Endothelial cell of umbilical vein (primary cell): Measurements from ENCODE around the gene FA2H. TPM values are rescaled to one million over a fixed set of nuclear protein-coding genes. Genes with fewer than 3 reads are reported as not detected.

Source experiments
- BruUV-seq: library from RNA; stranded (reverse); fragments of 400-500 nt; replicated peaks from 2 replicates; lab custom pipeline; 2021; lab: Mats Ljungman, UMichigan
- CTCF ChIA-PET: fragments of 300-600, 350-600 bp; sonication (Branson Sonifier 250); formaldehyde crosslinking; loops from one replicate; lab custom pipeline; 2021; ENCODE audit warnings: antibody characterized with exemption, inconsistent platforms; lab: Charles Lee
- POLR2A ChIA-PET: fragments of 300-600, 350-600 bp; sonication (Branson Sonifier 250); formaldehyde crosslinking; loops from one replicate; lab custom pipeline; 2021; ENCODE audit warnings: antibody characterized with exemption, inconsistent platforms; lab: Charles Lee
- DNase-seq: peaks from one replicate; pipeline ENCODE4 v3.0.0-alpha.2; 2011; ENCODE audit warnings: low read depth, low spot score
- FAIRE-seq: peaks from 2 replicates; lab custom pipeline; 2011; peaks lifted over from hg19 to GRCh38; lab: Jason Lieb, UNC
- H2AFZ ChIP-seq: 2 replicates; pipeline ENCODE4 v1.6.0; 2012; ENCODE audit warnings: low read depth, low read length, control low read depth, inconsistent platforms
- H3K27ac ChIP-seq: 2 replicates; pipeline ENCODE4 v1.5.1; 2011; ENCODE audit warnings: low read depth, mild to moderate bottlenecking, control low read depth, low read length, moderate library complexity; ENCODE audit not compliant: insufficient read depth
- H3K27me3 ChIP-seq, 2 experiments: 2 replicates each; pipeline versions ENCODE4 v1.6.0 to v1.6.1; 2011; ENCODE audit warnings: low read length in 2 of 2, mixed read lengths in 1 of 2; ENCODE audit not compliant: control insufficient read depth in 2 of 2, insufficient read depth in 2 of 2
- H3K36me3 ChIP-seq, 2 experiments: 2 replicates in 1 of 2; 3 replicates in 1 of 2; pipeline ENCODE4 v1.5.1; 2011; ENCODE audit warnings: low read length in 2 of 2, mild to moderate bottlenecking in 1 of 2, moderate library complexity in 1 of 2; ENCODE audit not compliant: control insufficient read depth in 2 of 2, insufficient read depth in 2 of 2; ENCODE audit errors: extremely low read depth in 1 of 2
- H3K4me1 ChIP-seq: 3 replicates; pipeline ENCODE4 v1.5.1; 2011; ENCODE audit warnings: mild to moderate bottlenecking, low read length; ENCODE audit not compliant: control insufficient read depth, insufficient read depth; ENCODE audit errors: extremely low read depth
- H3K4me2 ChIP-seq: 2 replicates; pipeline ENCODE4 v1.6.1; 2011; ENCODE audit warnings: low read length, control low read depth, mixed read lengths; ENCODE audit not compliant: insufficient read depth
- H3K4me3 ChIP-seq, 3 experiments: fragments of 200-600 bp in 1 of 3; sonication (generic), shearing (Covaris generic) in 1 of 3; replicated peaks in 1 of 3; 2 replicates each; pipeline ENCODE4 v1.5.1; 2011 to 2016; ENCODE audit warnings: control low read depth in 3 of 3, low read length in 3 of 3, mild to moderate bottlenecking in 2 of 3, inconsistent platforms in 1 of 3, low read depth in 1 of 3, moderate library complexity in 1 of 3; ENCODE audit not compliant: insufficient read depth in 1 of 3
- H3K79me2 ChIP-seq: 2 replicates; pipeline ENCODE4 v1.6.0; 2012; ENCODE audit warnings: low read length, inconsistent platforms; ENCODE audit not compliant: control insufficient read depth, insufficient read depth
- H3K9ac ChIP-seq: replicated peaks from 2 replicates; pipeline ENCODE3; 2011; ENCODE audit warnings: low read length, control low read depth; ENCODE audit not compliant: insufficient read depth; ENCODE audit errors: extremely low read depth
- H3K9me1 ChIP-seq: replicated peaks from 3 replicates; pipeline ENCODE4 v1.6.0; 2011; ENCODE audit warnings: mild to moderate bottlenecking, low read length; ENCODE audit not compliant: control insufficient read depth, insufficient read depth; ENCODE audit errors: extremely low read depth
- H3K9me3 ChIP-seq: replicated peaks from 2 replicates; pipeline ENCODE4 v1.5.1; 2012; ENCODE audit warnings: low read length, inconsistent platforms; ENCODE audit not compliant: control insufficient read depth, insufficient read depth
- H4K20me1 ChIP-seq: replicated peaks from 2 replicates; pipeline ENCODE3; 2011; ENCODE audit warnings: mild to moderate bottlenecking, low read length; ENCODE audit not compliant: control insufficient read depth, insufficient read depth; ENCODE audit errors: extremely low read depth
- FOS ChIP-seq: IDR thresholded peaks from 2 replicates; pipeline ENCODE4 v1.6.1; 2011; ENCODE audit warnings: mild to moderate bottlenecking, low read length, moderate library complexity, borderline replicate concordance; ENCODE audit not compliant: insufficient read depth
- GATA2 ChIP-seq: IDR thresholded peaks from 2 replicates; pipeline ENCODE4 v1.7.0; 2011; ENCODE audit warnings: low read depth, mild to moderate bottlenecking, moderate library complexity, mixed read lengths, low read length; ENCODE audit not compliant: insufficient read length, insufficient read depth
- JUN ChIP-seq: IDR thresholded peaks from 2 replicates; pipeline ENCODE4 v1.6.1; 2011; ENCODE audit warnings: borderline replicate concordance, low read depth; ENCODE audit not compliant: insufficient read length, insufficient read depth
- MAX ChIP-seq: IDR thresholded peaks from 2 replicates; pipeline ENCODE4 v1.6.1; 2011; ENCODE audit not compliant: insufficient read depth, insufficient read length
- MYC ChIP-seq: IDR thresholded peaks from one replicate; pipeline ENCODE4 v1.6.1; 2011; ENCODE audit warnings: mild to moderate bottlenecking, low read depth, low read length
- POLR2A ChIP-seq: IDR thresholded peaks from 2 replicates; pipeline ENCODE4 v1.6.1; 2012; ENCODE audit warnings: low read depth, mild to moderate bottlenecking, control low read depth, low read length
- dilution Hi-C: fragments of 300-500 bp; cut with MboI; formaldehyde crosslinking; loops from one replicate; pipeline ENCODE4 v1.15.0; 2019; ENCODE audit warnings: low sequenced_read_pairs; ENCODE audit not compliant: extremely low pct_ligation_motif_present
- intact Hi-C: fragments of 100-400 bp; cut with micrococcal nuclease; formaldehyde crosslinking; loops from one replicate; pipeline ENCODE4 v1.10.0; 2022
- polyA plus RNA-seq, 4 experiments: library from polyadenylated mRNA; depleted of rRNA in 3 of 4; stranded (reverse) in 3 of 4; unstranded in 1 of 4; fragments of >200 nt; gene quantifications; 2 replicates each; pipeline versions ENCODE4 v1.2.1 to v1.2.3, GENCODE V29; 2011 to 2012; ENCODE audit warnings: missing spikeins in 1 of 4
- total RNA-seq: library from RNA; stranded (reverse); gene quantifications from 2 replicates; pipeline ENCODE4 v1.2.3, GENCODE V29; 2021
- TF ChIP-seq, protein P1 (sequence below), 2 donors: IDR thresholded peaks; 1 replicate in 1 of 2; 2 replicates in 1 of 2; pipeline ENCODE4 v1.5.1; 2011; ENCODE audit warnings: low read length in 2 of 2, mild to moderate bottlenecking in 2 of 2, moderate library complexity in 2 of 2, control low read depth in 1 of 2, inconsistent platforms in 1 of 2, low read depth in 1 of 2; ENCODE audit not compliant: insufficient read depth in 1 of 2; ENCODE audit errors: extremely low read depth in 1 of 2

FA2H gene
- total and polyA plus RNA-seq, 2 donors (not counting 3 experiments of a cell fraction or from before 2014, with no cell fraction given), result not detected

DNA sequence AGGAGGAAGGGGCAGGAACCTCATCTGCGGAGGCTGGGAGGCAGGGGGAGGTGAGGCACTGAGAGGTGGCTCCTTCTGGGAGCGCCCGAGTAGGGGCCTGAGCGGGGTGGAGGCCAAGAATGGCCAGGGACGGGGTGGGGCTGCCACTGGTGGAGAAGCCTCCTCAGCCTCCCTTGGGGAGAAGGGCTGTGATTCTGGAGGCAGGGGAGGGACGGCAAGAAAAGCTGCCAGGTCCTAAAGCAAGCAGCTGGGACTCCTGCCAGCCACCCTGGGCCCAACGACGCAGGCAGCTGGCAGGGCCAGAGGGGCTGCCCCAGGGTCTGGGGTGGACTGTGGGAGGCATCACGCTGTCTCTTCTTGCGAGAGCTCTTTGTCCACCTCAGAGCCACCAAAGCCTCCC, 61.3 kb downstream of the FA2H start:
- no TSS peak for BruUV-seq

More for the DNA sequence above, 61.3 kb downstream of the FA2H start:
- no peak overlapping the region for H3K4me3 ChIP-seq
- no peak for DNase-seq
- H3K27me3 ChIP-seq, result no peaks in the 10 kb centered on the region
- dilution Hi-C loops (no loop called here), intact Hi-C loops (no loop called here)
- no peak overlapping the region for H3K27ac ChIP-seq
- no peaks in the 10 kb centered on the region for H3K9me1 ChIP-seq
- CTCF ChIA-PET, result interaction anchor here (1.1 to 6.7 kb wide), 6 partner anchors 13 to 149 kb away, joined by 3 to 164 read pairs (median 11); partner anchors contain the start of gene MLKL
- FAIRE-seq, result no peak
- no peaks in the 10 kb centered on the region for H3K9me3 ChIP-seq
- no peak overlapping the region for H3K4me2 ChIP-seq
- no peaks in the 10 kb centered on the region for H3K4me1 ChIP-seq
- POLR2A ChIA-PET, result no interaction called here
- no peaks in the 10 kb centered on the region for H4K20me1 ChIP-seq
- no peak overlapping the region for H3K9ac ChIP-seq
- TF ChIP-seq MAX (no peak), GATA2 (no peak), JUN (no peak), FOS (no peak), POLR2A (no peak), MYC (no peak)
- TF ChIP-seq, protein P1, sequence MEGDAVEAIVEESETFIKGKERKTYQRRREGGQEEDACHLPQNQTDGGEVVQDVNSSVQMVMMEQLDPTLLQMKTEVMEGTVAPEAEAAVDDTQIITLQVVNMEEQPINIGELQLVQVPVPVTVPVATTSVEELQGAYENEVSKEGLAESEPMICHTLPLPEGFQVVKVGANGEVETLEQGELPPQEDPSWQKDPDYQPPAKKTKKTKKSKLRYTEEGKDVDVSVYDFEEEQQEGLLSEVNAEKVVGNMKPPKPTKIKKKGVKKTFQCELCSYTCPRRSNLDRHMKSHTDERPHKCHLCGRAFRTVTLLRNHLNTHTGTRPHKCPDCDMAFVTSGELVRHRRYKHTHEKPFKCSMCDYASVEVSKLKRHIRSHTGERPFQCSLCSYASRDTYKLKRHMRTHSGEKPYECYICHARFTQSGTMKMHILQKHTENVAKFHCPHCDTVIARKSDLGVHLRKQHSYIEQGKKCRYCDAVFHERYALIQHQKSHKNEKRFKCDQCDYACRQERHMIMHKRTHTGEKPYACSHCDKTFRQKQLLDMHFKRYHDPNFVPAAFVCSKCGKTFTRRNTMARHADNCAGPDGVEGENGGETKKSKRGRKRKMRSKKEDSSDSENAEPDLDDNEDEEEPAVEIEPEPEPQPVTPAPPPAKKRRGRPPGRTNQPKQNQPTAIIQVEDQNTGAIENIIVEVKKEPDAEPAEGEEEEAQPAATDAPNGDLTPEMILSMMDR (IDR thresholded peaks at IDR 0.05; ENCODE audit: extremely low read depth in 1 of 2, insufficient read depth in 1 of 2, low read depth in 1 of 2, low read length in 2 of 2), result no peak
- H3K36me3 ChIP-seq, result no peaks in the 10 kb centered on the region
- H3K79me2 ChIP-seq, result no peaks in the 10 kb centered on the region
- no peak overlapping the region for H2AFZ ChIP-seq
